DOHH2 (cell line): ENCODE data around the gene EYA2.

Source experiments
- EZH2phosphoT487 ChIP-seq: fragments of 200-600 bp; sonication (generic); IDR thresholded peaks from 2 replicates; pipeline ENCODE4 v1.6.1; 2017; ENCODE audit warnings: borderline replicate concordance, mild to moderate bottlenecking, antibody characterized with exemption, low read length, moderate library complexity, mixed read lengths
- TF ChIP-seq, protein P1 (sequence below): fragments of 200-600 bp; sonication (generic); IDR thresholded peaks from one replicate; pipeline ENCODE4 v1.5.1; 2014; ENCODE audit warnings: antibody characterized with exemption, mild to moderate bottlenecking, low read depth, low read length; ENCODE audit not compliant: poor library complexity, severe bottlenecking

DNA sequence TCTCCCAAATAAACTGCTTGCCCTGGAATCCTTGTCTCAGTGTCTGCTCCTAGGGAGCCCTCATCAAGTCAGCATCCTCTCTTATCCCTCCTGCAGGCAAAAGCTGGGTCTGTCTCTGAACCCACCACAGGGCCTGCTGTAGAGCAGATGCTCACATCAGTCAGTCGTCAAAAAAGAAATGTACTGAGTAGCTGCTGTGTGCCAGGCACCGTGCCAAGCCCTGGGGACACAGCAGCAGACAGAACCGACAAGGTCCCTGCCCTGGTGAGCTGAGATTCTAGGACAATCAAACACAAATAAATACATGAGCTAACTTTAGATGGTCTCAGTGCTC lies 68.5 kb downstream of the EYA2 start:
- TF ChIP-seq, protein P1, sequence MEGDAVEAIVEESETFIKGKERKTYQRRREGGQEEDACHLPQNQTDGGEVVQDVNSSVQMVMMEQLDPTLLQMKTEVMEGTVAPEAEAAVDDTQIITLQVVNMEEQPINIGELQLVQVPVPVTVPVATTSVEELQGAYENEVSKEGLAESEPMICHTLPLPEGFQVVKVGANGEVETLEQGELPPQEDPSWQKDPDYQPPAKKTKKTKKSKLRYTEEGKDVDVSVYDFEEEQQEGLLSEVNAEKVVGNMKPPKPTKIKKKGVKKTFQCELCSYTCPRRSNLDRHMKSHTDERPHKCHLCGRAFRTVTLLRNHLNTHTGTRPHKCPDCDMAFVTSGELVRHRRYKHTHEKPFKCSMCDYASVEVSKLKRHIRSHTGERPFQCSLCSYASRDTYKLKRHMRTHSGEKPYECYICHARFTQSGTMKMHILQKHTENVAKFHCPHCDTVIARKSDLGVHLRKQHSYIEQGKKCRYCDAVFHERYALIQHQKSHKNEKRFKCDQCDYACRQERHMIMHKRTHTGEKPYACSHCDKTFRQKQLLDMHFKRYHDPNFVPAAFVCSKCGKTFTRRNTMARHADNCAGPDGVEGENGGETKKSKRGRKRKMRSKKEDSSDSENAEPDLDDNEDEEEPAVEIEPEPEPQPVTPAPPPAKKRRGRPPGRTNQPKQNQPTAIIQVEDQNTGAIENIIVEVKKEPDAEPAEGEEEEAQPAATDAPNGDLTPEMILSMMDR, result no peak
- TF ChIP-seq EZH2phosphoT487, result no peak
